PC-3 (cell line): Measurements from ENCODE around the gene DRD3.

Experiments used
- CTCF ChIP-seq: fragments of 300-600 bp; sonication (generic); conservative IDR thresholded peaks from 2 replicates; pipeline ENCODE4 v1.5.1; 2017; ENCODE audit warnings: antibody characterized with exemption, low read depth, mild to moderate bottlenecking, low read length
- EZH2 ChIP-seq: fragments of 300-600 bp; sonication (generic); IDR thresholded peaks from one replicate; pipeline ENCODE4 v1.6.1; 2017; ENCODE audit warnings: antibody characterized with exemption, mild to moderate bottlenecking, low read length; ENCODE audit not compliant: unreplicated experiment

- TF ChIP-seq CTCF (no peak), EZH2 (no peak)
Measured at GRCh38 chr3:114143817-114144216, 35.0 kb downstream of the DRD3 start.
